ENCODE results near the gene ATG7.

ATG7 gene

GRCh38 chr3:11367143-11367693 lies 95.0 kb downstream of the ATG7 start:
- DNase-seq (ENCODE audit: low read depth) = no peak

GRCh38 chr3:11370191-11370590 lies 98.0 kb downstream of the ATG7 start:
- H3K4me3 ChIP-seq (ENCODE audit: low read depth, low read length) = no peak overlapping the region
- no peak for DNase-seq (ENCODE audit: low read depth)
- in situ Hi-C loops (cut with HindIII; ENCODE audit: low sequenced_read_pairs) = loop anchor here (25.0 kb wide), 1 partner anchor 417 kb away; no protein-coding TSS in a partner anchor
- no peak for TF ChIP-seq CTCF (IDR thresholded peaks at IDR 0.05; ENCODE audit: low read depth, low read length, missing control alignments)

More at GRCh38 chr3:11367143-11367693, 95.0 kb downstream of the ATG7 start:
- in situ Hi-C loops (cut with HindIII; ENCODE audit: low sequenced_read_pairs) = loop anchor here (25.0 kb wide), 1 partner anchor 420 kb away; no protein-coding TSS in a partner anchor
- no peak for TF ChIP-seq CTCF (IDR thresholded peaks at IDR 0.05; ENCODE audit: low read depth, low read length, missing control alignments)
- no peak overlapping the region for H3K4me3 ChIP-seq (ENCODE audit: low read depth, low read length)

GRCh38 chr3:11370966-11371365 lies 98.8 kb downstream of the ATG7 start:
- no peak overlapping the region for H3K4me3 ChIP-seq (ENCODE audit: low read depth, low read length)
- no peak for TF ChIP-seq CTCF (IDR thresholded peaks at IDR 0.05; ENCODE audit: low read depth, low read length, missing control alignments)
- in situ Hi-C loops (cut with HindIII; ENCODE audit: low sequenced_read_pairs) = loop anchor here (25.0 kb wide), 1 partner anchor 416 kb away; no protein-coding TSS in a partner anchor
- no peak for DNase-seq (ENCODE audit: low read depth)

- in situ Hi-C loops (cut with HindIII; ENCODE audit: low sequenced_read_pairs) = loop anchor here (25.0 kb wide), 1 partner anchor 416 kb away; no protein-coding TSS in a partner anchor
Observed at GRCh38 chr3:11371747-11372146, 99.5 kb downstream of the ATG7 start.

GRCh38 chr3:11373235-11373634 lies 101.0 kb downstream of the ATG7 start:
- in situ Hi-C loops (cut with HindIII; ENCODE audit: low sequenced_read_pairs) = loop anchor here (25.0 kb wide), 1 partner anchor 414 kb away; no protein-coding TSS in a partner anchor
- no peak for DNase-seq (ENCODE audit: low read depth)
- H3K4me3 ChIP-seq (ENCODE audit: low read depth, low read length) = no peak overlapping the region
- TF ChIP-seq CTCF (IDR thresholded peaks at IDR 0.05; ENCODE audit: low read depth, low read length, missing control alignments) = no peak

More at GRCh38 chr3:11371747-11372146, 99.5 kb downstream of the ATG7 start:
- DNase-seq (ENCODE audit: low read depth) = no peak
- TF ChIP-seq CTCF (IDR thresholded peaks at IDR 0.05; ENCODE audit: low read depth, low read length, missing control alignments) = no peak
- H3K4me3 ChIP-seq (ENCODE audit: low read depth, low read length) = no peak overlapping the region

GRCh38 chr3:11373654-11374053 lies 101.5 kb downstream of the ATG7 start:
- in situ Hi-C loops (cut with HindIII; ENCODE audit: low sequenced_read_pairs) = loop anchor here (25.0 kb wide), 1 partner anchor 414 kb away; no protein-coding TSS in a partner anchor
- no peak for TF ChIP-seq CTCF (IDR thresholded peaks at IDR 0.05; ENCODE audit: low read depth, low read length, missing control alignments)
- DNase-seq (ENCODE audit: low read depth) = no peak
- H3K4me3 ChIP-seq (ENCODE audit: low read depth, low read length) = no peak overlapping the region

Data from astrocyte of the cerebellum (primary cell).